HL-60 (cell line): ENCODE data around the gene RAE1.

ENCODE experiments used
- CTCF ChIP-seq: IDR thresholded peaks from one replicate; pipeline ENCODE4 v1.5.1; 2011; ENCODE audit warnings: low read length, control low read depth, inconsistent platforms; ENCODE audit not compliant: insufficient read depth
- REST ChIP-seq: IDR thresholded peaks from 2 replicates; pipeline ENCODE4 v1.6.1; 2012; ENCODE audit warnings: low read depth; ENCODE audit not compliant: insufficient replicate concordance

- TF ChIP-seq REST: no peak
- TF ChIP-seq CTCF: no peak
Measured at GRCh38 chr20:57384953-57385761, 34.1 kb downstream of the RAE1 start.
